ENCODE measurements around the gene KIFAP3.

GRCh38 chr1:170027760-170028159 is 46.7 kb downstream of the KIFAP3 start:
- TF ChIP-seq, protein P1, sequence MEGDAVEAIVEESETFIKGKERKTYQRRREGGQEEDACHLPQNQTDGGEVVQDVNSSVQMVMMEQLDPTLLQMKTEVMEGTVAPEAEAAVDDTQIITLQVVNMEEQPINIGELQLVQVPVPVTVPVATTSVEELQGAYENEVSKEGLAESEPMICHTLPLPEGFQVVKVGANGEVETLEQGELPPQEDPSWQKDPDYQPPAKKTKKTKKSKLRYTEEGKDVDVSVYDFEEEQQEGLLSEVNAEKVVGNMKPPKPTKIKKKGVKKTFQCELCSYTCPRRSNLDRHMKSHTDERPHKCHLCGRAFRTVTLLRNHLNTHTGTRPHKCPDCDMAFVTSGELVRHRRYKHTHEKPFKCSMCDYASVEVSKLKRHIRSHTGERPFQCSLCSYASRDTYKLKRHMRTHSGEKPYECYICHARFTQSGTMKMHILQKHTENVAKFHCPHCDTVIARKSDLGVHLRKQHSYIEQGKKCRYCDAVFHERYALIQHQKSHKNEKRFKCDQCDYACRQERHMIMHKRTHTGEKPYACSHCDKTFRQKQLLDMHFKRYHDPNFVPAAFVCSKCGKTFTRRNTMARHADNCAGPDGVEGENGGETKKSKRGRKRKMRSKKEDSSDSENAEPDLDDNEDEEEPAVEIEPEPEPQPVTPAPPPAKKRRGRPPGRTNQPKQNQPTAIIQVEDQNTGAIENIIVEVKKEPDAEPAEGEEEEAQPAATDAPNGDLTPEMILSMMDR (IDR thresholded peaks at IDR 0.05), result no peak
- TF ChIP-seq EP300 (IDR thresholded peaks at IDR 0.05), result no peak
